HG02798 (cell line): ENCODE results near the gene RAN.

ENCODE experiments used
- ATAC-seq: cut with Tn5 transposase; IDR thresholded peaks from one replicate; pipeline ENCODE4 v1.9.1; 2021; ENCODE audit warnings: mild to moderate bottlenecking; ENCODE audit not compliant: unreplicated experiment, poor library complexity

The RAN gene

DNA sequence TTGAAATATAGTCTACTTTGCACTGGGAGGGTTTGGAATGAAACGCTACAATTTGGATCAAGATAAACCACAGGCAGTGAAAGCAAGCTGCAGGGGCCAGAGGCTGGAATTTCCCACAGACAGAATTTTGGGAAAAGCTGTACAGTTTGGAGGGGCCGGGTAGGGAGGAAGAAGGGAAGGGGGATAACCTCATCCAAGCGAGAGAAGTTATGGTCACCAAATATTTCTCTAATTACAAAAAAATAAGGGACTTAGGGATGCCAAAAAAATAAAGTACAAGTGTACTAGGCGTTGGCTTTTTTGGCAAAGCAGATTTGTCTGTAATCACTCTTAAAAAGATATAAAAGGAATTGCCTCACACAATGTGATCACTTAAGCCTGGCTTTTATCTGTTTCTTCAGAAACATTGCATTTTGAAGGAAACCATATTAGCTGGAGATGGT, 50.7 kb downstream of the RAN start:
- ATAC-seq = no peak

DNA sequence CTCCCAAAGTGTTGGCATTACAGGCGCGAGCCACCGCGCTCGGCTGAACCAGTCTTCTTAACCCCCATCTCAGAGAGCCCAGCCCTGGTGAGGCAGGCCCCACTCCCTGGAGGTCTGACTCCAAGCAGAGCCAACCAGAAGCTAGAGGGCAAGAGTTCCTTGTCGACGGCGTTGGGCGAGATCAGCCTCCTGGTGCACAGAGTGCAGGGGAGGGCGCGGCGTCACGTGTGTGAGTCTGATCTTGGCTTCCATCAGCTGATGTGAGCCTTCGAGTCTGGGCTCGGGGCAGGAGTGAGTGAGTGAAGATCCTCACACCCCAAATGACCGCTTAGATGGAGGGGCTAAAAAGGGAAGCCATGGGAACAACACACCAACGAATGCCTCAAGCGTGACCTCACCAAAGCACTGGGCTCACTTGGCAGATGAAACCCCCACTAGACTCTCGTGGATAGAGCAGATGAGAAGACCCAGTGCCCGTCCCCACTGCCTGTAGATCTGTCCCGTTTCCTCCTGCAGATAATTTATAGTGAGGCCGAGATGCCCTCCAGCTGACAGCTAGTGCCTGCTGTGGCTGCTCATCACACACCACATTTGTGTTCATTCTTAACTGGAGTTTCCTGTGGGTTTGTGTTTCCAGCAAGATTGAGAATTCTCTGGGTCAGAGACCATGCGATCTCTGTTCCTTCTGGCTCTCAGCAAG, 53.2 kb downstream of the RAN start:
- no peak for ATAC-seq

DNA sequence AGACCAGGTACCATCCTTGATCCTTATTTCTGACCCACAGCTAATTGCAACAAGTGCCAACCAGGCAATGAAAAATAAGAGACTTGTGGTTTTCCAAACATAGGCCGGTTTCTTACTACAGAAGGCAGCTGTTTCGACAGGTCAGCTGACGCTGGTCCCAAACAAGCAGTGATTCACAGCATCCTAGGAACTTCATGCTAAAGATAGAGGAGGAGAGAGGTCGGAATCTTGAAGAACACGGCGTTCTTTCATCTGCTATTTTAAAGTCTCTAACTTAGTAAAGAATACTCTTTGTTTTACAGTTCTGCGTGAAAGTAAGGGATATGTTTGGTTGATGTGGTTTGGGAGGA, 53.8 kb downstream of the RAN start:
- no peak for ATAC-seq
